Fibroblast of the aortic adventitia (primary cell): Measurements from ENCODE around the gene CFAP119. TPM values are rescaled to one million over a fixed set of nuclear protein-coding genes. Genes with fewer than 3 reads are reported as not detected.

ENCODE experiments used
- DNase-seq: peaks from one replicate; pipeline ENCODE4 v3.0.0-alpha.2; 2010; ENCODE audit warnings: low read depth
- H3K4me3 ChIP-seq: 2 replicates; pipeline ENCODE4 v1.5.1; 2011; ENCODE audit warnings: low read depth, mild to moderate bottlenecking, control low read depth, low read length, moderate library complexity
- total RNA-seq: library from RNA; depleted of rRNA; stranded (reverse); fragments of >200 nt; gene quantifications from 2 replicates; pipeline ENCODE4 v1.2.3, GENCODE V29; 2012; ENCODE audit warnings: low replicate concordance
- TF ChIP-seq, protein P1 (sequence below): IDR thresholded peaks from 2 replicates; pipeline ENCODE4 v1.5.1; 2011; ENCODE audit warnings: mild to moderate bottlenecking, low read length, control low read depth, inconsistent platforms; ENCODE audit not compliant: insufficient read depth

Gene CFAP119
- total RNA-seq, 1 donor, result 2.7 TPM

DNA sequence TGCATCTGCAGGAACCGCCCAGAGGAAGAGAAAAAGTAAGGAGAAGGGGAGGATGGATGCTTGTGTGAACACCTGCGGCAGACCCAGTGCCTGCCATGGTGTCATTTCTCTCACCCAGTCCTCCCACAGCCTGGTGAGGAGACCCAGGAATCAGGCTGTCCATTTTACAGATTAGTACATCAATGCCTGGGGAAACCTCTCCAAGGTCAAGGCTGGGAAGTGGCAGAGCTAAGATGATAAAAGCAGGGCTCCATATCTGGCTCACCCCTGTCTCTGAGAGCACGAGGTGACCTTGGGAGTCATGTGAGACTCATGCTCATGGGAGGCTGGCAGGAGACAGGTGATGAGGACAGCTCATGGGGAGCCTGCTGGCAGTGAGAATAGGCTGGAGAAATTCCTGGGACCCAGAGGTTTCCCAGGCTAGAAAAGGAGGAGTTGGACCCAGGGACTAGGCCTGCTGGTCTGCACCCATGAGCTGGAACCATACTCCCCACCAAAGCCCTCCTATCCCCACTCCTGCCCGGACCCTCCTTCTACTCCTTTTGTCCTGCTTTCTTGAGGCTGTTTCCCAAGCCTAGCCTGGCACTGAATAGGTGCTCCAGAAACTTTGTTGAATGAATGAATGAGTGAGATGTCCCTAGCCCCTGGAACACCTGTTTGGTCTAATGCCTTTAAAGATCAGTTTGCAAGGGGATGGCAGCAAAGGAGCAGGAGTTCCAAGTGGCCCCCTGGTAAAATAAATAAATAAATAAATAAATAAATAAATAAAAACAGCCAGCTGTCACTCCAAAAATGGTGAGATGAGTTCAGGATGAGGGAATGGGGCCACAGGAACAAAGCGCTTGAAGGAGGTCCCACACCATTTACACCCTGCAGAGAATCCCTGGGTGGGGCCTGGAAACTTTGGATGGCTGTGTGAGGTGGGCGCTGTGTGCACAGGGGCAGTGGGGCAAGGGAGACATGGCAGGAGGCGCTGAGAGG lies 23.6 kb upstream of the CFAP119 start:
- TF ChIP-seq, protein P1, sequence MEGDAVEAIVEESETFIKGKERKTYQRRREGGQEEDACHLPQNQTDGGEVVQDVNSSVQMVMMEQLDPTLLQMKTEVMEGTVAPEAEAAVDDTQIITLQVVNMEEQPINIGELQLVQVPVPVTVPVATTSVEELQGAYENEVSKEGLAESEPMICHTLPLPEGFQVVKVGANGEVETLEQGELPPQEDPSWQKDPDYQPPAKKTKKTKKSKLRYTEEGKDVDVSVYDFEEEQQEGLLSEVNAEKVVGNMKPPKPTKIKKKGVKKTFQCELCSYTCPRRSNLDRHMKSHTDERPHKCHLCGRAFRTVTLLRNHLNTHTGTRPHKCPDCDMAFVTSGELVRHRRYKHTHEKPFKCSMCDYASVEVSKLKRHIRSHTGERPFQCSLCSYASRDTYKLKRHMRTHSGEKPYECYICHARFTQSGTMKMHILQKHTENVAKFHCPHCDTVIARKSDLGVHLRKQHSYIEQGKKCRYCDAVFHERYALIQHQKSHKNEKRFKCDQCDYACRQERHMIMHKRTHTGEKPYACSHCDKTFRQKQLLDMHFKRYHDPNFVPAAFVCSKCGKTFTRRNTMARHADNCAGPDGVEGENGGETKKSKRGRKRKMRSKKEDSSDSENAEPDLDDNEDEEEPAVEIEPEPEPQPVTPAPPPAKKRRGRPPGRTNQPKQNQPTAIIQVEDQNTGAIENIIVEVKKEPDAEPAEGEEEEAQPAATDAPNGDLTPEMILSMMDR, result no peak
- H3K4me3 ChIP-seq, result peak overlapping the region; percentile 94
- DNase-seq, result no peak

DNA sequence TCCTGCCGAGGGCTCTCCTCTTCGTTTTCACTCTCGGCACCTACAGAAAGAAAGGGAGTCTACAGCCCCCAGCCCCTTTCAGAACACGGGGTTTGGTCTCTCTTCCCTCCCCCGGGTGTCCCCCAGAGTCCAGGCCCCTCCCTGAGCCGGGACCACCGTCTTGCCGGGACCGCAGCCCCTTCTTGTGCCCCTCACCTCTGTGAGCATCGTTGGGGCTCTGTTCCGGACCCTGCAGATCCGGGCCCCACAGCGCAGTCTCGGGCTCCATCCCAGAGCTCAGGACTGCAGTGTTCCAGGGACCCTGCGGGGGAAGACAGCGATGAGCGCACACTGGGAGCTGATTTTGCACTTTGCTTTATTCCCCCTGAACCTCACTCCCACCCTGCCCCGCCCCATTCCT lies 22.4 kb upstream of the CFAP119 start:
- no peak for DNase-seq
- H3K4me3 ChIP-seq, result no peak overlapping the region
- TF ChIP-seq, protein P1, result no peak

DNA sequence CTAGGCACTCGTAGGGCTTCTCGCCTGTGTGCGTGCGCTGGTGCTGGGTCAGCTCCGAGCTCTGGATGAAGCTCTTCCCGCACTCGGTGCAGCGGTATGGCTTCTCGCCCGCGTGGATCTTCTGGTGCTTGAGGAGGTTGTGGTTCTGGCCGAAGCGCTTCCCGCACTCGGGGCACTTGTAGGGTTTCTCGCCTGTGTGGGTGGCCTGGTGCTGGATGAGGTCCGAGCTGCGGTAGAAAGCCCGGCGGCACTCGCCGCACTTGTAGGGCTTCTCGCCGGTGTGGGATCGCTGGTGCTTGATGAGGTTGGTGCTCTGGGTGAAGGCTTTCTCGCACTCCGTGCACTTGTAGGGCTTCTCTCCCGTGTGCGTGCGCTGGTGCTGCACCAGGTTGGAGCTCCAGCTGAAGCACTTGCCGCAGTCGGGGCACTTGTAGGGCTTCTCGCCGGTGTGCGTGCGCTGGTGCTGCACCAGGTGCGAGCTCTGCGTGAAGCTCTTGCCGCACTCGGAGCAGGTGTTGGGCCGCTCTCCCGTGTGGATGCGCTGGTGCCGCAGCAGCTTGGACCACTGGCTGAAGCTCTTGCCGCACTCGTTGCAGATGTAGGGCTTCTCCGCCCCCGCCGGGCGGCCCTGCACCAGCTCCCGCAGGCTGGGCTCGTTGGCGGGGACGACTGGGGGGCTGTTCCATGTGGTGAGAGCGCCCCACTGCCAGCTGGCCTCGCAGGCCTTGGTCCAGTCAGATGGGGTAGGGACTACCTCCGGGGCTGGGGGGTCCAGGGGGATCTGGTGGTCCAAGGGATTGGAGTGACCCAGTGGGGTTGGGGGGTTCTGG lies 21.6 kb upstream of the CFAP119 start:
- TF ChIP-seq, protein P1, result no peak
- DNase-seq, result no peak
- H3K4me3 ChIP-seq, result no peak overlapping the region

DNA sequence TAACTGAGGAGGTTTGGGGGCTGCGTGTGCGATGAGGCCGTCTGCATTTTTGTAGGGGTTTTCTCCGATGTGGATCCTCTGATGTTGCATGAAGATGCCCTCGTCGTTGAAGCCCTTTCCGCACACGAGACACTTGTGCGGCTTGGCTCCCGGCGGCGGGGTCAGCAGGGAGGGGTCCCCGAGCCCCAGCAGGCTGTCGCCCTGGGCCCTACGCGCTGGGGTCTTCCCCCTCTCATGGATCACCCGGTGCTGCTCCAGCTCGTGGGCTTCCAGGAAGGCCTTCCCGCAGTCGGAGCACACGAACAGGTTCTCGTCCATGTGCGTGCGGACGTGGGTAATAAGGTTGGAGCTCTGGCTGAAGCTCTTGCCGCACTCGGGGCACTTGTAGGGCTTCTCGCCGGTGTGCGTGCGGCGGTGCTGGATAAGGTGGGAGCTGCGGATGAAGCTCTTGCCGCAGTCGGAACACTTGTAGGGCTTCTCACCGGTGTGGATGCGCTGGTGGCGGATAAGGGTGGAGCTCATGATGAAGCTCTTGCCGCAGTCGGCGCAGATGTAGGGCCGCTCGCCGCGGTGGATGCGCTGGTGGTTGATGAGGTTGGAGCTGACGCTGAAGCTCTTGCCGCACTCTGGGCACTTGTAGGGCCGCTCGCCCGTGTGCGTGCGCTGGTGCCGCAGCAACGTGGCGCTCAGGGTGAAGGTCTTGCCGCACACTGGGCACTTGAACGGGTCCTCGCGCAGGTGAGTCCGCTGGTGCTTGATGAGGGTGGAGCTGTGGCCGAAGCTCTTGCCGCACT lies 20.8 kb upstream of the CFAP119 start:
- TF ChIP-seq, protein P1, result no peak
- no peak for DNase-seq
- H3K4me3 ChIP-seq, result no peak overlapping the region

DNA sequence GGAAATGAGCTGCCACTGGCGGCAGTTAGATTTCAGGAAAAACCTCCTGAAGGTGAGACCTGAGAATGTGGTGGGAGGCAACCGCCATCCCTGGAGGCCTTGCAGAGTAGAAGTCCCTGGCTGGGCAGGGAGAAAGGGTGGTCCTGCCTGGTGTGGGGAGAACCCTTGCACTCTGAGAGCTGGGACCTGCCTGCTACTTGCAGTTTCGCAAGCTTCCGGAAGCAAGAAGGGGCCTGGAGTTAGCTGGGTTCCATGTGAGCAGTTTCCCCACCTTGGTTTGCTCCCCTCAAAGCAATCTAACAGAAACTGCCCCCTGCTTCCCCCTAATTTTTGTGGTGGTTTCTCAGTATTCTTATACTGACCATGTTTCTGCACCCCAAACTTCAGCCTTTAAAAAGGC lies 18.7 kb upstream of the CFAP119 start:
- no peak overlapping the region for H3K4me3 ChIP-seq
- no peak for DNase-seq
- TF ChIP-seq, protein P1, result no peak

DNA sequence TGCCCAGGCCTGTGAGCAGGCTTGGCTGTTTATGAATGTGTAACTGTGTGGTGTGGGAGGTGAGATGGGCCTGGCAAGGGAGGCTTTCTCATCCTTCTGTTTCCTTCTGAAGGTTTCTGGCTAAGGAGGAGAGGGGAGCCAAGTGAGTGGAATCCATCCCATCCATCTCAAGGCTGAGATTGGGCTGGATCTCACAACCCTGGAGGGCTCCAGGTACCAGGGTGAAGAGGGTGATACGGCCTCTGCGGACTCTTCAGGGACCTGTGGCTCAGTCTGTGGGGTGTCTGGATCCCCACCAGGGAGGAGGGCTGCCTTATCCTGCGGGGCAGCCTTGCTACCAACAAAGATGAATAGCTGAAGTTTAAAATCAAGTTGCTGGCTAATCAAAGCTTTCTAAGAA lies 18.2 kb upstream of the CFAP119 start:
- DNase-seq, result no peak
- H3K4me3 ChIP-seq, result no peak overlapping the region
- TF ChIP-seq, protein P1, result no peak
